DOHH2 (cell line): ENCODE results near the gene CATSPERZ.

Experiments
- EZH2phosphoT487 ChIP-seq: fragments of 200-600 bp; sonication (generic); IDR thresholded peaks from 2 replicates; pipeline ENCODE4 v1.6.1; 2017; ENCODE audit warnings: borderline replicate concordance, mild to moderate bottlenecking, antibody characterized with exemption, low read length, moderate library complexity, mixed read lengths
- TF ChIP-seq, protein P1 (sequence below): fragments of 200-600 bp; sonication (generic); IDR thresholded peaks from one replicate; pipeline ENCODE4 v1.5.1; 2014; ENCODE audit warnings: antibody characterized with exemption, mild to moderate bottlenecking, low read depth, low read length; ENCODE audit not compliant: poor library complexity, severe bottlenecking

DNA sequence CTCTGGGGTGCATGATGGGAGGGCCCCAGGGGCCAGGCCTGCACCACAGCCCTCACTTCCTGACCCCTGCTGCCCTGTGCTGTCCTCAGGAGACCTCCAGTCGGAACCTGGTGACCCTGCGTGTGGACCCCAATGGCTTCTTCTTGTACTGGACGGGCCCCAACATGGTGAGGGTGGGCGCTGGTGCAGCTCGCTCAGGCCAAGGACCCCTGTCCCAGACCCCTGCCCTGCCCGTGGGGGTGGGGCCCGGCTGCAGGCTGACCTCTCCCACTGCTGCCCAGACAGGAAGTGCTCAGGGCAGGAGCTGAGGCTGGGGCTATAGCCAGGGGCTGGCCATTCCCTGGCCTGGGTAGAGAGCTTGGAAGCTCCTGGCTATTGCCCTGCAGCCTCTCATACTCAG, 45.8 kb upstream of the CATSPERZ start:
- TF ChIP-seq, protein P1, sequence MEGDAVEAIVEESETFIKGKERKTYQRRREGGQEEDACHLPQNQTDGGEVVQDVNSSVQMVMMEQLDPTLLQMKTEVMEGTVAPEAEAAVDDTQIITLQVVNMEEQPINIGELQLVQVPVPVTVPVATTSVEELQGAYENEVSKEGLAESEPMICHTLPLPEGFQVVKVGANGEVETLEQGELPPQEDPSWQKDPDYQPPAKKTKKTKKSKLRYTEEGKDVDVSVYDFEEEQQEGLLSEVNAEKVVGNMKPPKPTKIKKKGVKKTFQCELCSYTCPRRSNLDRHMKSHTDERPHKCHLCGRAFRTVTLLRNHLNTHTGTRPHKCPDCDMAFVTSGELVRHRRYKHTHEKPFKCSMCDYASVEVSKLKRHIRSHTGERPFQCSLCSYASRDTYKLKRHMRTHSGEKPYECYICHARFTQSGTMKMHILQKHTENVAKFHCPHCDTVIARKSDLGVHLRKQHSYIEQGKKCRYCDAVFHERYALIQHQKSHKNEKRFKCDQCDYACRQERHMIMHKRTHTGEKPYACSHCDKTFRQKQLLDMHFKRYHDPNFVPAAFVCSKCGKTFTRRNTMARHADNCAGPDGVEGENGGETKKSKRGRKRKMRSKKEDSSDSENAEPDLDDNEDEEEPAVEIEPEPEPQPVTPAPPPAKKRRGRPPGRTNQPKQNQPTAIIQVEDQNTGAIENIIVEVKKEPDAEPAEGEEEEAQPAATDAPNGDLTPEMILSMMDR, result no peak
- TF ChIP-seq EZH2phosphoT487, result no peak
